Measurements from ENCODE around the gene ERVH48-1.

DNA sequence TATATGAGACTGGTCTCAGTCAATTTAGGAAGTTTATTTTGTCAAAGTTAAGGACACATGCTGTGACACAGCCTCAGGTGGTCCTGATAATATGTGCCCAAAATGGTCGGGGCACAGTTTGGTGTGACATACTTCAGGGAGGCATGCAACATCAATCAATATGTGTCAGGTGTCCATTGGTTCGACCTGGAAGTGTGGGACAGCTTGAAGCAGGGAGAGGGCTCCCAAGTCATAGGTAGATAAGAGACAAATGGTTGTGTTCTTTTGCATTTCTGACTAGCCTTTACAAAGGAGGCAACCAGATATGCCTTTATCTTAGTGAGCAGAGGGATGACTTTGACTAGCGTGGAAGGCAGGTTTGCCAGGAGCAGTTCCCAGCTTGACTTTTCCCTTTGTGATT, 4.5 kb upstream of the ERVH48-1 start:
- TF ChIP-seq, protein P1, sequence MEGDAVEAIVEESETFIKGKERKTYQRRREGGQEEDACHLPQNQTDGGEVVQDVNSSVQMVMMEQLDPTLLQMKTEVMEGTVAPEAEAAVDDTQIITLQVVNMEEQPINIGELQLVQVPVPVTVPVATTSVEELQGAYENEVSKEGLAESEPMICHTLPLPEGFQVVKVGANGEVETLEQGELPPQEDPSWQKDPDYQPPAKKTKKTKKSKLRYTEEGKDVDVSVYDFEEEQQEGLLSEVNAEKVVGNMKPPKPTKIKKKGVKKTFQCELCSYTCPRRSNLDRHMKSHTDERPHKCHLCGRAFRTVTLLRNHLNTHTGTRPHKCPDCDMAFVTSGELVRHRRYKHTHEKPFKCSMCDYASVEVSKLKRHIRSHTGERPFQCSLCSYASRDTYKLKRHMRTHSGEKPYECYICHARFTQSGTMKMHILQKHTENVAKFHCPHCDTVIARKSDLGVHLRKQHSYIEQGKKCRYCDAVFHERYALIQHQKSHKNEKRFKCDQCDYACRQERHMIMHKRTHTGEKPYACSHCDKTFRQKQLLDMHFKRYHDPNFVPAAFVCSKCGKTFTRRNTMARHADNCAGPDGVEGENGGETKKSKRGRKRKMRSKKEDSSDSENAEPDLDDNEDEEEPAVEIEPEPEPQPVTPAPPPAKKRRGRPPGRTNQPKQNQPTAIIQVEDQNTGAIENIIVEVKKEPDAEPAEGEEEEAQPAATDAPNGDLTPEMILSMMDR (IDR thresholded peaks at IDR 0.05) = no peak
- no peak for TF ChIP-seq POLR2A (IDR thresholded peaks at IDR 0.05)

Data from testis (tissue), 2 donors.